HG03457 (cell line): ENCODE data around the gene SOX2.

Experiments used
- ATAC-seq: cut with Tn5 transposase; IDR thresholded peaks from one replicate; pipeline ENCODE4 v1.9.1; 2021; ENCODE audit warnings: moderate number of reproducible peaks; ENCODE audit not compliant: unreplicated experiment

SOX2 gene

GRCh38 chr3:181722156-181722555 is 10.4 kb downstream of the SOX2 start:
- ATAC-seq, result no peak

DNA sequence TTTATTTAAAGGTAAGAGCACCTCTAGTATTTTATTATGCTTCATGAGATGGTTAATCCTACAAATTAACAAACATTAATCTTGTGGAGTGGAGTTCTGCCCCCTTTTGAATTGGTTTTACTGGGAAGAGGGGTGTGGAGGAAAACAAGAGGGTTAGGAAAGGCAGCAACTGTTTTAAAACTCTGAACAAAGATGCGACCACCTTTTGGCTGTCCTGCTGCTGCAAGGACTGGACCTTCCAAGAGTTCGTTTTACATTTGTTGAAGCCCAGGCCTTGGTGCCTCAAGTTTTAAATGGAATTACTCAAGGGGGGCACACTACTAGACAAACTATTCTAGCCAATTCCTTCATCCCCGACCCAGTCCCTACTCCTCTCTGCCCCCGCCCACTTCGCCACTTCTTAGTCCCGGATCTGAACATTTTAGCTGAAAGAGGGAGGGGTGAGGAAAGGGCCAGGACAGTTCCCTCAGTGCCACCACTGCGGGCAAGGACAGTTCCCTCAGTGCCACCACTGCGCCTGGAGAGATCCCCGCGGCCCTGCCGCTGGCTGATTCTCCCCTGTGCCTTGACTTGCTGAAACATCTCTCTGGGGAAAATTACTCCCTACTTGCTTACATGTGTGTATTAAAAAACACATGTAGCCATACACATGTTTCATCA is 11.2 kb downstream of the SOX2 start:
- ATAC-seq, result no peak

DNA sequence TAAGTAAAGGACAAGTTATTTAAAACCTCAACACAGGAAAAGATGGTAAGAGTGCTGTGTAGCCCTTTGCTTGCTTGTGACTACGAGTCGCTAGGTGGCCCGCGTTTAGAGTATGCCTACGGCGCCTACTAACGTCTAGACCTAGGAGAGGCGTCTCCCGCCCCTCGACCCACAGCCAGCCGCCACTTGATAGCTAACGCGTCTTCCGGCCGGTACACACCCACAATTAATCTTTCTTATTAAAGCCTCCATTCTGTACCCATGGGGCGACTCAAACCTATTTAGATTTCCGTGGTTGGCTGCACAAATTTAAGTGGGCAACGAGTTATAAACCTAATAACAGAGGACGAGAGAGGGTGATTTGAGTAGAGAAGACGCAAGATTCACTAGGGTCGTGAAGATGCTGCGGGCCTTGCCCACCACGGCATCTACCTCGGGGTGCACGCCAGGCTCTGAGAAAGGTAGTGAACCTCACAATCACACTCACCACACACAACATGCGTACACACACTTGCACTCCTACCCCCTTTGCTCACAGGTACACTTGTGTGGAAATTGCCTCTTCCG is 12.0 kb downstream of the SOX2 start:
- no peak for ATAC-seq

- ATAC-seq, result no peak
These were observed 12.7 kb downstream of the SOX2 start for GRCh38 chr3:181724192-181724965.

DNA sequence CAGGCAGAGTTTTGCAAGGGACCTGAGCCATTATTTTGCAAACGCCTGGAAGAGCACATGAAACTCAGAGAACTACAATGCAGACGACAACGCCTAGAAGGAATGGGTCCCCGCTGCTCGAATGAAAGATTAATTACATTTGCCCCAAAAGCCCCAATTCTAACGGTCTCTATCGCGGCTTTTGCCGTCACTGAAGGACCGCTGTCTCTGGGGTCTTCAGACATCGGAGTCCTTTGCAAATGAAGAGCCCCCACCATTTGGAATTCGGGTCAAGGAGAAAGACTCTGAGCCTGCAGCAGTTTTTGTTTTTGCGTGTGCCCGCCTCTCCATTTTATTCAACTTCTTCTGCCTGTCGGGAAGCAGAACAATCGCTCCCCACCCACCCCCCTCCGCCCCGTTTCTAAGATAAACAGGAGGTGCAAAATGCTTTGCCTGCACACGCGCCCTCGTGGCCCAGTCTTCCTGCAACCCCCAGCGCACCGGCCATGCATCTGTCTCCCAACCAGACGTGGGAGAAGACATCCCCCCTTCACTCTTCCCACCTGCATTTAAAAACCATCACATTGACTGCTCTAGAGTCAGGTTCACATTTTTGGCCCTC is 13.5 kb downstream of the SOX2 start:
- ATAC-seq, result no peak

GRCh38 chr3:181725830-181726229 is 14.1 kb downstream of the SOX2 start:
- no peak for ATAC-seq

DNA sequence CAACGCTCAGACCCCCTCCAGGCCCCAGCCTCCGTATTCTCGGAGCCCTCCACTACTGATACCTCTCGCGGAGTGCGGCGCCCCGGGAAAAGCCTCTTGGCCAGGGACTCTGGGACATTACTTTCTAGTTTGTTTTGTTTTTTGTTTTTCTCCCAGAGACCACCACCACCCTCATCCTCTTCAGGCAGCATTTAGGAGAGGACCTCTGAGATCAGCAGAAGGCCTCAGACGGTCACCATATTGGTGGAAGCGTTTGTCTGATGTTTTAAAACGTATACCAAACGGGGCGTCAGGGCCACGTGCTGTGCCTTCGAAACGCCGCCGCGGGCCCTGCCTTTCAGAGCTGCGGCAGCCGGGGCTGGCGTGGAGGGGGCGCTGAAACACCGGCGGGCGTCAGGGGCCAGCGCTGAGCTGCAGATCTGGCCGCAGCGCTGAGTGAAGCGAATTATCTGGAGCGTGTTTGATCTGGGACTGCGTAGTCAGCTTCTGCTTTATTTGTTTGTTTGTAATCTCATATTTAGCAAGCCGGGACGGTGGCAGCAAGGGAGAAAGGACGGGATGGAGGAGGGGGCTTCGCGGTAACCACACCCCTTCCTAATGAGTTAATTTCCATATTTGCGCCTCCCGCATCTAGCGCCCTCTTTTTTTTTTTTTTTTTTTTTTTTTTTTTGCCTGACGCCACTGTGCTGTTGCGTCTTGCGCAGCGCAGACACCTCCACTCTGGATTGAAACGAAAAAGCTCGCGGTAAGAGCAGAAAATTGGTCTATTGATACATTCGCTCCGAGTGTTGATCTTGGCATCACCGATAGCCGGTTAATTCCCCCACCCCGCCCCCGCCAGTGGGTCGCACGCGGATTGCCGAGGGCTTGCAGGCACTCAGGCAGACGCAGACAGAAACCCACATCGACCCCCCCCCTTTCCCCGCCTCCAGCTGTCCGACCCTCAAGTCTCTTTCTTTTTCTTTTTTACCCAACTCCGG is 14.9 kb downstream of the SOX2 start:
- no peak for ATAC-seq

DNA sequence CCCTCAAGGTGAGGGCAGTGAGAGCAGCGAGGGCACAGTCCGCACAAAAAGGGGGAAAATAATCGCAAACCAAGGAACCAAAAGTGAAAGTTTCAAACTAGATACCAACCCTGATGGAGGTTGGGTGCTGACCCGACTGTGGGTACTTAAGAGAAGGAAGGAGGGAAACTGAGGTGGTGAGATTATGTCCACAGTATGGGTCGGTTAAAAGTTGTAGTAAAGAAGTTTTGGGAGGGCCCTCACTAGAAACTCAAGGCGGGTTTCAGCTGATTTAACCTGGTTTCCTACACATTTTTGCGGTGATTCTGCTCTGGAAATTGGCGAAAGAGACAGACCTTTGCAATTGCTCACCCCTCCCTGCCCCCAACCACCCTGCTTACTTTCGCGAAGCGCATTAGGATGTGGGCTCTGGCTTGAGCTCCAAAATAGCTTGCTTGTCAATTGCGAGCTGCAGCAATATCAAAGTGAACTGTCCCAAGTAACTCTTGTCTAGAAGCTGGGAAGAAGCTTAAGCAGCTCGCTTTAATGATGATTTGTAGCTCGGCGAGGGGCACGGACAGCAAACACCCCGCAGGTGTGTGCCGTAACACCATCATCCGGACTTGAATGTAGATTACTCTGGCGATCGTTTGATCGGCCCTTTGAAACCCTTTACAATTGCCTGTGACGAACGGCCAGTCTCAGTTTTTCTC is 15.8 kb downstream of the SOX2 start:
- ATAC-seq, result no peak

DNA sequence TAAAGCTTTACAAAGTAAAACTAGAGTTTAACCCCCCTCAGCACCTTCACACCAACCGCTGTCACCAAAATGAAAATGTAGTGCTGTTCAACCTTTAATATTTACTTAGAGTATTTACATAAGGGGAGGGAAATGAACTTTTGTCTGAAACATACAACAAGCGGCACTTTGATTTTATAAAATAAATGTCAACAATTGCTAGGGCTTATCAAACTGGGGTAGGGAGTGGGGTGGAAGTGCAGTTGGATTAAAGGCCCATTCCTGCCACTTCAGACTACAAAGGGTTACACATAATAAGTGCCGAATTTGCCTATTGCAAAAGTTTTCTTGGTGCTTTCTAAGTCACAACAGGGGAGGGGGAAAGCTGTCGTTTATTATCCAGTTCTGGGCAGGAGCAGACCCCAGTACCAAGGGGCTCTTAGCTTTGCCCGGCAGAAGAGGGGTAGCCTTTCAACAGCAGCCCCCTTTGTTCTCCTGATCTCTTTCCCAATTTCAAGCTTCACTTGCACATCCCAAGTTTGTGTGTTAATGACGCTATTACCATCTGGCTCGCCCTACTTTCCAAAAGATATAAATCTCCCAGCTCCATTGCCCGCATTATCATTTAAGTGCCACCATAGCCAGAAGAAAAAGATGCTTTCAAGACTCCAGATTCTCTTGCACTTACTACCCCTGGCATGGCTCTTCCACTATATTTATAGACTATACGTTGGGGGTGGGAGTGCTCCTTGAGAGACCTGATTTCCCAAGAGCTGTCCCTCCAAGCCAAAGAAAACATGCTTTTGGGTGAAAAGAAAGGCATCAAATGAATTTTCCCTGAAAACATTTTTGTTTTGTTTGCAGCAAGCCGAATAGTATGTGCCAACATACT is 17.0 kb downstream of the SOX2 start:
- ATAC-seq, result no peak

DNA sequence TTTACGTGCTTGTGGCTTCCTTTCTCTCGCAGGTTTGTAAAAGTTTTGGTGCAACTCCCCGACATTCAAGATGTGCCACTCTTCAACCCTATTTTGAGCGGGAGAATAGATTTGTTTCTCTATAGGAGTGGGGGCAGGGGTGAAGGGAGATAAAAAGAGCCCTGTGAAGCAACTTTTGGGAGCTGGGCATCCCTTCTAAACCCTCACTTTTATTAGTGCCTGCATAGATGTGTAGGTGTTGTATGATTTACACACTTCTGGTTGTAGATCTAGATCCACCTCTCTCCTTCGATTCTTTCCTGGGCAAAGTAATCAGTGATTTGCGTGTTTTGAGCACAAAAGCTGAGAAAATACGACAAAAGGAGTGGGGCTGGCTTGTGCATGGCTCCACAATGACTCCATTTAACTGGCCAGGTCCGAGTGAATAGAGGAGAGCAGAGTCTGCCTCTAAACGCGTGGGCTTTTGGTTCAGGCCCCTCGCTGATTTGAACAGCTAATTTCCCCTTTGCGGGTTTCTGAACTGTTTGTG is 17.7 kb downstream of the SOX2 start:
- ATAC-seq, result no peak

DNA sequence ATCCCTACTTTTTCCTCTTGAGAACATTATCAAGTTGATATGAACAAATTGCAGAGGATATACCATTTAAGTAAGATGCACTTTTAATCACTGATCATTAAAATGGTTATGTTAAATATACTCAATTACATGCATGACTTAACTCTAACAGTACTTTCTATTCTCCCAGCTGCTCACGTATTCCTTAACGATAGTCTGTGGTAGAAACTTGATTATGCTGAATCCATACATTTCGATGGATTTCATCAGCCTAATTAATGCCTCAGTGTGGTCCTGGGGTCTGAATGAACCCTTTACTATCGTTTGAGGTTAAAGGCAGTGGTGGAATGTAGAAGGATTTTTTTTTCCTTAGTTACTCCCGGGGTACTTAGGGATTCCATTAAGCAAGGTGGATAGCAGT is 18.6 kb downstream of the SOX2 start:
- no peak for ATAC-seq

- no peak for ATAC-seq
These were observed 19.2 kb downstream of the SOX2 start for GRCh38 chr3:181730934-181731333.

- no peak for ATAC-seq
These were observed 24.2 kb downstream of the SOX2 start for GRCh38 chr3:181735911-181736310.

DNA sequence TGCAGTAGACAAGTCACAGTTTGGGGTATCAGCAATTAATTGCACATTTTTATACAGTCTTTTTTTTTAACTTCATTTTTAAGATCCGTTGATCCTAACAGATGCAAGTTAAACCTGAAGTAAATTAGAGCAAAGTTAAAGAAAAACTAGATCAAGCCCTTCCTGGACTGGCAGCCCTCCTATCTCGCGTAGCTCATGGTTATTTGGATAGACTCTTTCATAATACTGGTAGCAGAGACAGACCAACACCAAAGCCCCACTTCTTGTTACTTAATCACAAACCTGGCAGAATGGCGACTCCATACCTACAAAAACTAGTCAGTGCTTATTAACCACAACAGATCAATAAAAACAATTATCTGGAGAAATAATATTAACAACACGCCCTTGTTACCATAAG is 26.8 kb downstream of the SOX2 start:
- ATAC-seq, result no peak

GRCh38 chr3:181739628-181740027 is 27.9 kb downstream of the SOX2 start:
- no peak for ATAC-seq

- no peak for ATAC-seq
These were observed 29.7 kb downstream of the SOX2 start for GRCh38 chr3:181741417-181741816.

DNA sequence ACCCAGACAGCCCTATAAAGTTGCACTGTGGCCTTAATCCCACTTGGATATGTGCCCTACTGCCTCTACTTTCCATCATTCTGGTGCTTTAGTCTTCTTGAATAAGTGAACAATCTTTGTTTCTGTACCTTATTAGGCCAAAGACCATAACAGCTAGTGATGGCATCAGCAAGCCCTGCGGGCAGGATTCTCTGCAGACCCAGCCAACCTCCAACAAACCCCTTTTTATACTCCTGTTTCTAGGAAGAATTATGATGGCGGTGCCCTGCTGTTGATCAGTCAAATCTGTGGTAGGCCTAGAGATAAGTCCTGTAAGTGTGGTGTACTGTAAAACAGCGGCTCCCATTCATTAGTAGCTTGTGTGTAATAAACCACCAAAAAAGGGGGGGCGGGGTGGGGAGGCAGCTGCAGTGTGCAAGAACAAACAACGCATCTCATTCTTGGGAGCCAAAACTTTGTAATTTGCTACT is 40.5 kb downstream of the SOX2 start:
- ATAC-seq, result no peak

DNA sequence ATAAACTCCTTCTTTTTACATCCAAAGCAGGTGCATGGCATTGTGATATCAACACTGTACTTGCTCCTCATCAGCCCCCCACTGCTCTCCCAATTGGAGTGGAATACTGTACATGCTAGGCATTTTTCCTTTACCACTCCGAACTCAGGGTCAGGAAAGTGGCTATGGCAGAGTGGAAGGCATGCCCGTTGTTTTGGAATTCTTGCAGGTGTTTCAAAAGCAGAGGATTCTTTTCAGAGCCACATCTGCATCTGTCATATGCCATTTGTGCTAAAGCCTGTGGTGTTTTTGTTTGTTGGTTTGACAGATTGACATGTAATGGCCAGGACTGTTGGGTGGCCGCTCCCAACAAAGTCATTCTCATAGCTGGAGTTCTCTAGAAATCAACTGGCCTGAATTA is 41.7 kb downstream of the SOX2 start:
- no peak for ATAC-seq

DNA sequence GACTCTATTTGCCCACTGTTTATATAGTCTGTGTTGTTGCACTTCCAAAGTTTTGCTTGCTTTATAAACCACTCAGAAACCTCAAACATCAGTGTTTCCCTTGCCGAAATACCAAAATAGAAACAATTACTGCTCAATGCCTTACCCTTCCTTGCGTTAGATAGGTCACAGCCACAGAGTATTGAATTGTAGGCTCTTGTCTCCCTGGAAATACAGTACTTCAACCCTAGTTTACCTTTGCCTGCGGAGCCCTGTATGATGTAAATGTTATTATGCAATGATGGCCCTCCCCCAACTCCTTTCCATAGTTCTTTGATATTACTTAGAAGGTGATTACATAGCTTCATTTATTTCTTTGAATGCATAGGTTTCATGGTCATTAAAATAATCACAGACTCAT is 44.2 kb downstream of the SOX2 start:
- ATAC-seq, result no peak
